H9 (cell line): ENCODE measurements around the gene ERAL1. TPM values are rescaled to one million over a fixed set of nuclear protein-coding genes. Genes with fewer than 3 reads are reported as not detected.

Source experiments
- DNase-seq: peaks from one replicate; pipeline ENCODE4 v3.0.0-alpha.2; 2017
- H2AFZ ChIP-seq: one replicate; pipeline ENCODE4 v1.6.1; 2013; ENCODE audit warnings: mild to moderate bottlenecking, low read length, control low read depth, moderate library complexity
- H2AK5ac ChIP-seq: 2 replicates; pipeline ENCODE4 v1.6.1; 2013; ENCODE audit warnings: low read length, control low read depth, mixed read lengths; ENCODE audit not compliant: insufficient read length
- H2BK120ac ChIP-seq: one replicate; pipeline ENCODE4 v1.6.1; 2013; ENCODE audit warnings: low read depth, mild to moderate bottlenecking, low read length, control low read depth, inconsistent platforms; ENCODE audit not compliant: poor library complexity, severe bottlenecking
- H2BK12ac ChIP-seq: 2 replicates; pipeline ENCODE4 v1.6.1; 2013; ENCODE audit warnings: low read length, control low read depth, mixed read lengths, low read depth; ENCODE audit not compliant: insufficient read length
- H2BK15ac ChIP-seq: 2 replicates; pipeline ENCODE4 v1.6.1; 2013; ENCODE audit warnings: low read depth, low read length, control low read depth
- H2BK20ac ChIP-seq: one replicate; pipeline ENCODE4 v1.6.1; 2013; ENCODE audit warnings: low read depth, mild to moderate bottlenecking, low read length, control low read depth, inconsistent platforms; ENCODE audit not compliant: poor library complexity, severe bottlenecking
- H2BK5ac ChIP-seq: 2 replicates; pipeline ENCODE4 v1.6.1; 2013; ENCODE audit warnings: low read length, control low read depth, mixed read lengths; ENCODE audit not compliant: insufficient read length
- H3K14ac ChIP-seq: 2 replicates; pipeline ENCODE4 v1.6.1; 2013; ENCODE audit warnings: low read length, control low read depth; ENCODE audit not compliant: insufficient read depth
- H3K18ac ChIP-seq: 2 replicates; pipeline ENCODE4 v1.6.1; 2013; ENCODE audit warnings: low read depth, mild to moderate bottlenecking, mixed read lengths, low read length, control low read depth; ENCODE audit not compliant: insufficient read length
- H3K23ac ChIP-seq: 2 replicates; pipeline ENCODE4 v1.6.1; 2013; ENCODE audit warnings: low read length, control low read depth, mixed read lengths, low read depth; ENCODE audit not compliant: insufficient read length
- H3K23me2 ChIP-seq: 2 replicates; pipeline ENCODE4 v1.6.1; 2013; ENCODE audit warnings: low read depth, mild to moderate bottlenecking, mixed read lengths, low read length, control low read depth; ENCODE audit not compliant: insufficient read length, poor library complexity, severe bottlenecking
- H3K27ac ChIP-seq: 2 replicates; pipeline ENCODE4 v1.5.1; 2013; ENCODE audit warnings: low read length, control low read depth, mixed read lengths, low read depth; ENCODE audit not compliant: insufficient read length
- H3K27me3 ChIP-seq: 2 replicates; pipeline ENCODE4 v1.6.1; 2013; ENCODE audit warnings: low read length, control low read depth, inconsistent platforms; ENCODE audit not compliant: insufficient read depth
- H3K4ac ChIP-seq: 2 replicates; pipeline ENCODE4 v1.6.1; 2013; ENCODE audit warnings: low read depth, mild to moderate bottlenecking, control low read depth, inconsistent platforms, low read length, moderate library complexity
- H3K4me1 ChIP-seq: 2 replicates; pipeline ENCODE4 v1.6.1; 2013; ENCODE audit warnings: low read length, control low read depth, inconsistent platforms; ENCODE audit not compliant: insufficient read depth
- H3K4me2 ChIP-seq: 2 replicates; pipeline ENCODE4 v1.6.1; 2013; ENCODE audit warnings: low read length, control low read depth, mixed read lengths; ENCODE audit not compliant: insufficient read length, insufficient read depth
- H3K56ac ChIP-seq: 2 replicates; pipeline ENCODE4 v1.6.1; 2013; ENCODE audit warnings: low read depth, mild to moderate bottlenecking, mixed read lengths, low read length, control low read depth; ENCODE audit not compliant: insufficient read length
- H3K79me1 ChIP-seq: 2 replicates; pipeline ENCODE4 v1.6.1; 2013; ENCODE audit warnings: low read depth, mild to moderate bottlenecking, moderate library complexity, low read length, control low read depth, inconsistent platforms; ENCODE audit not compliant: insufficient read depth, poor library complexity, severe bottlenecking
- H3K79me2 ChIP-seq: 2 replicates; pipeline ENCODE4 v1.6.1; 2013; ENCODE audit warnings: low read length, control low read depth, inconsistent platforms; ENCODE audit not compliant: insufficient read depth
- H3K9ac ChIP-seq: 2 replicates; pipeline ENCODE4 v1.6.1; 2013; ENCODE audit warnings: low read length, control low read depth, mixed read lengths; ENCODE audit not compliant: insufficient read length; ENCODE audit errors: extremely low read depth
- H3K9me3 ChIP-seq: one replicate; pipeline ENCODE4 v1.6.1; 2013; ENCODE audit warnings: low read depth, low read length, inconsistent platforms; ENCODE audit not compliant: control insufficient read depth
- H3T11ph ChIP-seq: one replicate; pipeline ENCODE4 v1.6.1; 2013; ENCODE audit warnings: mild to moderate bottlenecking, low read length, control low read depth, inconsistent platforms
- H4K20me1 ChIP-seq: one replicate; pipeline ENCODE4 v1.6.1; 2013; ENCODE audit not compliant: control insufficient read depth, insufficient read length, insufficient read depth
- H4K5ac ChIP-seq: 2 replicates; pipeline ENCODE4 v1.6.1; 2013; ENCODE audit warnings: low read depth, mild to moderate bottlenecking, mixed read lengths, low read length, control low read depth; ENCODE audit not compliant: insufficient read length
- H4K8ac ChIP-seq: replicated peaks from 2 replicates; pipeline ENCODE4 v1.6.1; 2013; ENCODE audit warnings: low read length, control low read depth, mixed read lengths, low read depth; ENCODE audit not compliant: insufficient read length
- H4K91ac ChIP-seq: 2 replicates; pipeline ENCODE4 v1.6.1; 2013; ENCODE audit warnings: low read depth, mild to moderate bottlenecking, moderate library complexity, mixed read lengths, low read length, control low read depth; ENCODE audit not compliant: insufficient read length
- H3K27ac Mint-ChIP-seq, 3 experiments: 2 replicates in 2 of 3; 3 replicates in 1 of 3; pipeline ENCODE4 v1.8.0; 2020 to 2021; ENCODE audit warnings: mixed read lengths in 3 of 3, mild to moderate bottlenecking in 1 of 3, moderate library complexity in 1 of 3
- H3K27me3 Mint-ChIP-seq: 2 replicates; pipeline ENCODE4 v1.8.0; 2021; ENCODE audit warnings: low read depth, mild to moderate bottlenecking, moderate library complexity, mixed read lengths
- H3K36me3 Mint-ChIP-seq, 3 experiments: 2 replicates in 2 of 3; 3 replicates in 1 of 3; pipeline ENCODE4 v1.8.0; 2020 to 2021; ENCODE audit warnings: low read depth in 3 of 3, mixed read lengths in 3 of 3; ENCODE audit not compliant: insufficient read depth in 1 of 3
- H3K4me1 Mint-ChIP-seq, 2 experiments: 2 replicates each; pipeline ENCODE4 v1.8.0; 2020; ENCODE audit warnings: mixed read lengths in 2 of 2
- H3K4me3 Mint-ChIP-seq, 2 experiments: 2 replicates in 1 of 2; 3 replicates in 1 of 2; pipeline ENCODE4 v1.8.0; 2020 to 2021; ENCODE audit warnings: mild to moderate bottlenecking in 2 of 2, mixed read lengths in 2 of 2, moderate library complexity in 1 of 2
- H3K9me3 Mint-ChIP-seq, 2 experiments: 2 replicates in 1 of 2; 3 replicates in 1 of 2; pipeline ENCODE4 v1.8.0; 2020; ENCODE audit warnings: mild to moderate bottlenecking in 2 of 2, mixed read lengths in 2 of 2, moderate library complexity in 1 of 2
- WGBS: extraction: QIAGEN DNeasy Blood & Tissue Kit; methylation state at CpG from one replicate; pipeline ENCODE4 v1.1.7; 2013; ENCODE audit warnings: missing lambda C conversion rate, low lambda C conversion rate, mixed read lengths; ENCODE audit not compliant: insufficient read length; ENCODE audit errors: extremely low coverage; 5-methylcytosine and 5-hydroxymethylcytosine counted together
- total RNA-seq: library from RNA; stranded (reverse); gene quantifications from 2 replicates; pipeline ENCODE4 v1.2.1, GENCODE V29; 2021
- TF ChIP-seq, protein P1 (sequence below): fragments of 200-600 bp; sonication (generic); conservative IDR thresholded peaks from 3 replicates; pipeline ENCODE4 v1.8.0; 2021; ENCODE audit warnings: antibody characterized with exemption, mild to moderate bottlenecking

Gene ERAL1
- total RNA-seq, 1 experiment from 2014 or later: 67.8 TPM

GRCh38 chr17:28899212-28899815 is 44.5 kb downstream of the ERAL1 start:
- no peak overlapping the region for H3K23ac ChIP-seq
- Mint-ChIP-seq H3K9me3 (peaks cover 0 to 3% of the 10 kb centered on the region in 2 experiments; a peak in 2 of 5 replicates), H3K36me3 (peaks cover 17 to 29% (median 20%) of the 10 kb centered on the region in 3 experiments), H3K27ac (no peak overlapping the region; a peak in 1 of 7 replicates), H3K4me3 (peak overlapping the region in 1 of 2 experiments; percentile 48; a peak in 1 of 5 replicates), H3K27me3 (peaks cover 3% of the 10 kb centered on the region), H3K4me1 (peaks cover 31 to 36% of the 10 kb centered on the region in 2 experiments)
- H3K9ac ChIP-seq: no peak overlapping the region
- peaks cover 4% of the 10 kb centered on the region for H3K79me1 ChIP-seq
- H3K4me2 ChIP-seq: no peak overlapping the region
- no peak overlapping the region for H4K5ac ChIP-seq
- no peak overlapping the region for H4K8ac ChIP-seq
- H2AK5ac ChIP-seq: no peak overlapping the region
- WGBS: no CpG with 5 or more reads among the region's 5 CpGs
- H3K27me3 ChIP-seq: 0 out of 2 replicates have a peak, but pooled peaks cover 3% of the 10 kb centered on the region
- no peak overlapping the region for H3K27ac ChIP-seq
- no peaks in the 10 kb centered on the region for H4K20me1 ChIP-seq
- peaks cover 9% of the 10 kb centered on the region for H3K4me1 ChIP-seq
- H2BK120ac ChIP-seq: no peak overlapping the region
- no peak overlapping the region for H2AFZ ChIP-seq
- H3K18ac ChIP-seq: no peak overlapping the region
- peaks cover 4% of the 10 kb centered on the region; the same call in 1 of the 2 replicates for H3K79me2 ChIP-seq
- no peak overlapping the region for H2BK15ac ChIP-seq
- TF ChIP-seq, protein P1, sequence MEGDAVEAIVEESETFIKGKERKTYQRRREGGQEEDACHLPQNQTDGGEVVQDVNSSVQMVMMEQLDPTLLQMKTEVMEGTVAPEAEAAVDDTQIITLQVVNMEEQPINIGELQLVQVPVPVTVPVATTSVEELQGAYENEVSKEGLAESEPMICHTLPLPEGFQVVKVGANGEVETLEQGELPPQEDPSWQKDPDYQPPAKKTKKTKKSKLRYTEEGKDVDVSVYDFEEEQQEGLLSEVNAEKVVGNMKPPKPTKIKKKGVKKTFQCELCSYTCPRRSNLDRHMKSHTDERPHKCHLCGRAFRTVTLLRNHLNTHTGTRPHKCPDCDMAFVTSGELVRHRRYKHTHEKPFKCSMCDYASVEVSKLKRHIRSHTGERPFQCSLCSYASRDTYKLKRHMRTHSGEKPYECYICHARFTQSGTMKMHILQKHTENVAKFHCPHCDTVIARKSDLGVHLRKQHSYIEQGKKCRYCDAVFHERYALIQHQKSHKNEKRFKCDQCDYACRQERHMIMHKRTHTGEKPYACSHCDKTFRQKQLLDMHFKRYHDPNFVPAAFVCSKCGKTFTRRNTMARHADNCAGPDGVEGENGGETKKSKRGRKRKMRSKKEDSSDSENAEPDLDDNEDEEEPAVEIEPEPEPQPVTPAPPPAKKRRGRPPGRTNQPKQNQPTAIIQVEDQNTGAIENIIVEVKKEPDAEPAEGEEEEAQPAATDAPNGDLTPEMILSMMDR: no peak
- no peak overlapping the region for H2BK12ac ChIP-seq
- no peak overlapping the region for H3T11ph ChIP-seq
- no peak overlapping the region for H3K4ac ChIP-seq
- no peak overlapping the region for H4K91ac ChIP-seq
- DNase-seq: no peak
- H2BK5ac ChIP-seq: no peak overlapping the region
- no peak overlapping the region for H3K56ac ChIP-seq
- peaks cover 6% of the 10 kb centered on the region for H3K23me2 ChIP-seq
- no peak overlapping the region for H3K14ac ChIP-seq
- no peak overlapping the region for H2BK20ac ChIP-seq
- H3K9me3 ChIP-seq: no peaks in the 10 kb centered on the region
